GM21619 (cell line): Measurements from ENCODE around the gene DDX31.

Experiments used
- ATAC-seq: cut with Tn5 transposase; IDR thresholded peaks from one replicate; pipeline ENCODE4 v1.9.1; 2021; ENCODE audit not compliant: unreplicated experiment

DDX31 gene

DNA sequence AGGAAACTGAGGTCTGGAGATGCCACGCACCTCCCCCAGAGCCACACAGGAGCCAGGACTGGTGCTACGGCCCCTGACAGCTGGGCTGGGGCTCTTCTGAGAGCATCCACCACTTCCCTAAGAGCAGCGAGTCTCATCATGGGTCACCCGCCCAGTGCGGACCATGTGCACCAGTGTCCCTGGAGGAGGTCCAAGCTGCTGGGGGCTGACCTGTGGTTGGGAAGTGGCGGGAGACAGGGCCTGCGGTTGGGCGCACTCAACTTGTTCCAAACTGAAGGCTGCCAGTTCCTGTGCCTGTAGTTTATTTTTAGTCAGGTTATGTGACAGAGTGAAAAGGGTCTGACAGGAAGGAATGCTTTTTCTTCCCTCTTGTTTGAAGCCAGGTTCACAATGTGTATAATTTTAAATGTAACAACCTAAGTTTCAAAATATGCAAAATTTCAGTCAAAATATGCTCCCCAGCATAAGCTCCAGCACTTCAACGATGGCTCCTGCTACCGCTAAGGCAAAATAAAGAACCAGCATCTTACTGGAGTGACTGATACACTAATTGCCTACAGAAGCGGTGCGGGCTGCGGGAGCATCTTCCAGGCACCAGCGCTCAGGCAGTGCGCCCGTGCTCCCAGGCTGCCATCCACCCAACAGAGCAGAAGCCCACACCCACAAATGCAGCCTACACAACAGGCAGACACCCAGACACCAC, 72.6 kb downstream of the DDX31 start:
- no peak for ATAC-seq

DNA sequence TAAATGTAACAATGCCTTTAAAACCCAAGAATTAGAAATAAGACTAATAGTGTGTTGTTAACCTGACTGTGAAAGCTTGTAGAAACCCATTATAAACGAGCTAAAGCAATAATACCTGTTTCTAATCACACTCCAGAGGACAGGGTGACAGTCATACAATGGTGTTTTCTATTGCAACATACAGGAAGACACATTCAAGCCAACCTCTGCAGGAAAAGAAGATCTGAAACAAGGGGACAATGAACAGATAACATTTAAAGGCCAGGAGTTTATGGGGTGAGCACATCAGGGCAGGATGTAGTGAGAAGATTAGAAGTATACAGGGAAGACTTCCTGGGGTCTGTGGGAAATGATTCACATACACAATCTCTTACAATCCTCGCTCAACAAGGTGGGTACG, 73.6 kb downstream of the DDX31 start:
- ATAC-seq: no peak

DNA sequence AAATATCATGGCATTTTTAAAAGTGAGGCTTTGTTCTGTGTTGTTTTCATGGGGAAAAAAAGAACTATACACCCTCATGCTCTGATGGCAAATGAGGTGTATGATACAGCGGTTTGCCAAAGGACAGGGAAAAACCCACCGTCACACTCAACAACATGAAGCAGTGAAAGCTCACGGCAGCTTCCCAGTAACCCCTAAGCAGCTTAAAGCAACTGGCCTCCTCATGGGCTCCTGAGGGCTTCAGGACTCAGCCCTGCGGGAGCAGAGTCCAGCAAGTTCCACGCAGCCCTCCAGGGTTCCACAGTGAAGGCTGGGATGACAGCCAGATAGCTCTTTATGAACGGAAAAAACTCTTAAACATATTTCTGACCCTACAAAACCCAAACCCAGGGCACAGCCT, 74.5 kb downstream of the DDX31 start:
- no peak for ATAC-seq

DNA sequence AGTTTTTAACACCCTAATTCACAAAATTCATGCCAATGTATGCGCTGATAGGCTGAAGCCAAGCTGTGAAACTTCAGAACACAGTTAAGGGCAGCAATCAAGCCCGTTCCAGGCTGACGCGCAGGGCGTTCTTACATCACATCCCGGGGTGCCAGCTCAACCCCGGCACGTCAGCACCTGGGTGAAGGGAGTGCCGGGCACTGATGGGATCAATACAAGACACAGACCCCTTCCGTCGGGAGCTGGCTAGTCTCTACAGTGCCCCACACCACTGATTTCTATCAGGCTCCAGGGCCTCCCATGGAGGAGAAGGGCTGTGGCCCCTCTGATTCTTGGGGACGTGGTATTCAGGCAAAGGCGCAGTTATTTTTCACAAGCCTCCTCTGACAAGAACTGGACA, 75.4 kb downstream of the DDX31 start:
- ATAC-seq: no peak

DNA sequence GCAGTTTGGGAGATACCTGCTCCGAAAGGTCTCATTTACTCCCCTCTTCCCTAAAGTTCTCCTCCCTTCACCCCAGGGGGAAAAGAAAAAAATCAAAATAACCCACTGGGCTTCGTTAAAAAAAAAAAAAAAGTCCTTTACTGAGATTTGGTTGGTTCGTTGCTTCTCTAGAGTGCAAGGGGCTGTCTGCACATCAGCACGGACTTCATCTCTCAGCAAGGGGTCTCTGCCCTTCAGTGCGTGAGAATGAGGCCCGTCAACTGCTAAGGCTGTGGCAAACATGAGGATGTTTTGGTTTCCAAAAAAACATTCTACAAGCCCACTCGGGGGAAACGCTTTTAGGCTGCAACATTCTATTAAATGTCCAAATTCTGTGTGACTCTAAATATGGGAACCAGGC, 77.3 kb downstream of the DDX31 start:
- no peak for ATAC-seq

DNA sequence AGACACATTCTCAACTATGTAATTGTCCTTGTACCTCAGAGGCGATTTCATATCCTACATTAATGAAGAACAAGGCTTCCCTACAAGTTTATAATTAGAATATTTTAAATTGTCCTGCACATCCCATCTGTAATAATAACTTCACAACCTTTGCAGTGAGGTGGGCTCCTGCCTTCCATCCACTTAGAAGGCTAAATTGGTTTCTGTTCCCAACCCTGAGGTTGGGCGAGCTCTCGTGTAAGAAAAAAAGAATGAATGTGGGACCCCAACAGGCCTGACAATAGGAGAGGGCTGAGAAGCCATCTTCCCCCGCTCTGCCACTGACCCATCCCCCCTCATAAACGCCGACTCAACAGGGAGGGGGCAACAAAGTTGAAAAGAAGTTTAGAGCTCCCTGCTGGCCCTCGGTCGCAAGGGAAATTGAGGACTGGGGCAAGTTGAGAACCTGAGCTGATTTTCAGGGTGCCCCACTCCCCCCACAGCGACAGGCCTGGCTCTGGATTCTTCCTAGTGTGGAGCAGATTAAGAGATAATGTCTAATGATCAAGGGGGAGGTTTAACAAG, 78.0 kb downstream of the DDX31 start:
- no peak for ATAC-seq

DNA sequence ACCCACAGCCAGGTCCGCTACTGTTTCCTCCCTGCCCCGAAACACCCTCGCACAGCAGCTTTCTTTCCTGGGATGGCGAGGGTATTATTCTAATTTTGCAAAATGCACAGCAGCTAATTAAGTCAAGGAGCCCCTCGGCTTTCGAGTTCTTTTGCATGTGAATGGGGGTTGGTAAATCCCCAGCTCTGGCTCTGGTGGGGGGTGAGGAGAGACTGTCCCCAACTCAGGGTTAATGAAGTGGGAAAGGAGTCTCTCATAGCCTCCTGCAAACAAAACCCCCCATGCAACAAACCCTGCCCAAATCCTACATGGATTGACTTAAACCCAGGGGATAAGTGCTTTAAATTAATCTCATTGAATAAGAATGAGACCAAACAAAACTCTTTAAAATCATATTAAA, 78.5 kb downstream of the DDX31 start:
- ATAC-seq: no peak

DNA sequence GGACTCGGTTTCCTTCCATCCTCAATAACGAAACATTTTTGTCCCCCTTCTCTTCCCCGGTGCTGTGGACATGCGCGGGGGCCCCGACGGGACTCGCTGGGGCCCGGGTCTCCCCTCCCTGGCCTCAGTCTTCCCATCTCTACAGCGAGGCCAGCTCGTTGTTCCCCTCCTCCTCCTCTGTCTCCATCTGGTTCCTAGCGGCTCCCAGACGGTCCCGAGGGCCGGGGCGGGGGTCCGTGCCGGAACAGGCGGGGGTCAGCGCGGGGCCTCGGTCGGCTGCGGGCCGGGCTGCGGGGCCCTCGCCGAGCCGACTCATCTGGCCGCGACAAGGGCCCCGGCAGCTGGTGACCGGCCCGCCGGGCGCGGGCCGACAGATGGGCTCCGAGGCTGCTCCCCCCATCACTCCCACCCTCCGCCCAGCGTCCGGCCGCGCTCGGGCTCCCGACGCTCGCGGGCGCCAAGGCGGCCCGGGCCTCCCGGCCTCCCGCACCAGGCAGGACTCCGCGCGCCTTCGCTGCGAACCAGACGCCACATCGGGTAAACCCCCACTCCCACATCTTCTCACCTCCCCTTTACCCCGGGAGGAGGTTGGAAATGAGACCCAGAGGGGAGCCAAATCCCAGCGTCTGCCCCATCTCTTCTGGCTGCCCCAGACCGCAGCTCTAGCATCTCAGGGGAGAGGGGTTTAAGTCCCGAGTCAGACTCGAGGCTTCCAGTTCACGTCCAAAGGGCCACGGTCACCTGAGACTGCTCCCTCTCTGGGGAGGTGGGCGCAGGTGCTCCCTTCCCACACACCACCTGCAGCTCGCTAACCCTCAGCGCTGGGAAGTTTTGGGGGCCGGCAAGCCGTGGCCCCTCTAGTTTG, 79.2 kb downstream of the DDX31 start:
- ATAC-seq: no peak

DNA sequence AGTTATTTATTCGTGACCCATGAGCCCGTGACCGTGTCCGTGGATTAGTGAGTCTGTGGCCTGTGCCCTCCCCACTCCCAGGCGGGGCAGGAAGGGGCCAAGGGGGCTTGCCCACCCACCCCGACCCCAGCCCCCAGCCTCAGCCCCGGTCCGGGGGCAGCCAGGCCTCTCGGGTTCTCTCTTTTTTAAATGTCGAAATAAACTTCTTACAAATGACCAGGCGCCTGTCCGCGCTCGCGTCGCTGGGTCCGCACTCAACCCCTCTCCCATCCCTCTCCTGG, 79.8 kb downstream of the DDX31 start:
- no peak for ATAC-seq

DNA sequence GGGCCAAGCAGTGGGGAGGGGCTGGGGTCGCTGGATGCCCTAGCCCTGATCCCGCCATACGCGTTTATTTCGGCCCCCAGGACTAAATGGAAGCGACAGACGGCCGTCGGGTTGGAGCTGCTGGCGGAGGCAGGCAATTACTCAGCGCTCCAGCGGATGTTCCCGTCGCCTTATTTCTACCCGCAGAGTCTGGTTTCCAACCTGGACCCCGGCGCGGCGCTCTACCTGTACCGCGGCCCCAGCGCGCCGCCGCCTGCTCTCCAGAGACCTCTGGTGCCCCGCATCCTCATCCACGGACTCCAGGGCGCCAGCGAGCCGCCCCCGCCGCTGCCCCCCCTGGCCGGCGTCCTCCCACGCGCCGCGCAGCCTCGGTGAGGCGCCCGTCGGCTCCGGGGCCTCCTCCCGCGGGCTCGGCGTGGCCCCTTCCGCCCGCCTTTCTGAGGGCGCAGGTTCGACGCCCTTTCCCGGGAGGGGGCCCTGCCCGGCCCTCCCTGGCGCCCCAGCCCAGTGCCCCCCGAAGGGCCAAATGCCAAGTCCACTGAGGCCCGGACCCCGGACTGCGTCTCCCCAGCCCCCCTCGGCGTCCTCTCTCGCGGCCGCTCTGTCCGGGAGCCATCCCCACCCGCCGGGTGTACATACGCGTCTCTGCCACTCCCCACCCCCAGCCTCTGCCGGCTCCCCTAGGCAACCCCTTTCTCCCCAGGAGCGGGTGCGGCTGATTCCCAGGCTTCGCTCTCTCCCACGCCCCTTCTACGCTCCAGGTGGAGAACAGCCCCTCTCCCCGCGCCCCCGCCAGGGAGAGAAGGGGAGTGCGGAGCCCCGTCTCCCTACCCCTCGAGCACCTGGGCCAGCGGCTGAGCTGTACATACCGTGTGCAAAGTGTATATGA, 80.4 kb downstream of the DDX31 start:
- ATAC-seq: no peak

DNA sequence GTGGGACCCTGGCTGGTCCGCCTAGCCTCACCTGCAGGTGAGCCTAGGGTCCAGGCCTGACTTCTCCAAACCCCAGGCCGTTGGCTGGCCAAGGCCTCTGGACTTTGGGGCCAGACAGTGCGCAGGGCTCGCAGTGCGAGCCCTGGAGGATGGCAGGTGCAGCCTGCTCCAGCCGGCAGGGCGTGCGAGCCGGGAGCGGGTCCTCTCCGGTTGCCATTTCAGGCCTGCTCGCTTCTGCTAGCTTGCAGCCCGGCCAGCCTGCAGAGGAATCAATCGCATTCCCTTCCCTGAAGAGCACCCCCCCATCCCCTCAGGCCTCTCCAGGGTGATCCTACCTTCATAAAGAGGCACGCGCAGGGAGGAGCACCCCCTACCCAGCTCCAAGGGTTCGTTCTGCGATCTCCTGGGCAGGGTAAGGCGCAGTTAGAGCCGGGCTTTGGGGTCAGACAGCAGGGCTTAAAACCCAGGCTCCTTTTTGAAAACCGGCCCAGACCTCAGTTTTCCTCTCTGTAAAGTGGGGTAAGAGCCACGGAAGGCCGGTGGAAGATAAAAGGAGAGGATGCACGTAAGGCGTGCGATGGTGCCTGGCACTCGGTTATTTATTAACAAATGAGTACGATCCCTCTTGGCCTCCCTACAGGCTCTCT, 81.2 kb downstream of the DDX31 start:
- no peak for ATAC-seq

DNA sequence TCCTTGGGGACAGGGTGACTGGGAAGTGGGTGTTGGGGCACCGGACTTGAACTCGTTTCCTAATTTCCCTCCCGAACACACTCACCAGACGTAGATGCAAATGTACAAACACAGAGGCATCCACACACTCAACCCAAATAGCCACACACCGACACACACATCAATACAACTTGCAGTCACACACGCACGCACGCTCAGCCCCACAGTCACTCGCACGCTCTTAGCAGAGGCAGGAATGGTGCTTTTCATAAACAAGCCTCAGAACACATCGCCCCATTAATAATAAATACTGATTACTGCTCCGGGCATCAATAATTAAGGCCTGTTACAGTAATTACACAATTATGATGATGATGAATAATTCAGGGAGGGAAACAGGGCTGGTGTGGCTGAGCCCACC, 81.7 kb downstream of the DDX31 start:
- ATAC-seq: no peak

DNA sequence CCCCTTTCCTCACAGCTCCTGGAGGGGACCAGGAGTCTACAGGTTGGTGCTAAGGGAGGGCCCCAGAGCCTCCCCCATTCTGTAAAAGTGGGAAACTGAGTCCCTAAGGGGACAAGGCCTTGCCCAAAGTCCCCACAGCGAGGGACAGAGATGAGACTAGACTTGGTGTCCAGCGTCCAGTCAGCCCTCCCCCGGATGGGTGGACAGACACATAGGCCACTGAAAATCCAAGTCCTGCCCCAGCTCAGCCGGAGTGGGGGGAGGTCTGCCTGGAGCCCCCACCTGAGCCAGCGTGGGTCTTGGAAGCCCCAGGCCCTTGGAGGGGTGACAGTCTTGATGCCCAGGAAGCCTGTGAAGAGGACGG, 82.2 kb downstream of the DDX31 start:
- no peak for ATAC-seq

DNA sequence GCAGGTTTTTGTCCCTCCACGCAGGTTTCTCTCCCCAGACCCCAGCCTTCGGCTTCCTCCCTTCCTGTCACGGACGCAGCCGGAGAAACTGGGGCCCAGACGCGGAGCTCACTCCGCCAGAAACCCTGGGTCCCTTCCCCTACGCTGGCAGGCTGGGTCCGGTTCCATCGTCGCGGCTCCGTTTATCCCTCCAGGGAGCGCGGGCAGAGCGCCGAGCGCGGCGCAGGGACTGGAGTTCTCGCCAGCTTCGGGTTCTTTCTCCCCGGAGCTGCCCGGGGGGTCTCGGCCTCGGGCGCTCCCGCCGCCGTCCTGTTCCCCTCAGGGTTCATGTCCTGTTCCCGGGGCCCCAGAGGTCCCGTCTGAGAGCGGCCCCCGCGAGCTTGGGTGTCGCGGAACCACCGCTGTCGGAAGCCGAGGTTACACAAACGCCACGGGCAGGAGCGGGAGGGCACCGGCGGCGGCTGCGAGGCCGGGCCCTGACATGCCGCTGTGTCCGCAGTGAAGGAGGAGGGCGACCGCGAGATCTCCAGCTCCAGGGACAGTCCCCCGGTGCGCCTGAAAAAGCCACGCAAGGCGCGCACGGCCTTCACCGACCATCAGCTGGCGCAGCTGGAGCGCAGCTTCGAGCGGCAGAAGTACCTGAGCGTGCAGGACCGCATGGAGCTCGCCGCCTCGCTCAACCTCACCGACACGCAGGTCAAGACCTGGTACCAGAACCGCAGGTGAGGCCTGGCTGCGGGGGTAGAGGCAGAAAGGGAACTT, 82.8 kb downstream of the DDX31 start:
- no peak for ATAC-seq

DNA sequence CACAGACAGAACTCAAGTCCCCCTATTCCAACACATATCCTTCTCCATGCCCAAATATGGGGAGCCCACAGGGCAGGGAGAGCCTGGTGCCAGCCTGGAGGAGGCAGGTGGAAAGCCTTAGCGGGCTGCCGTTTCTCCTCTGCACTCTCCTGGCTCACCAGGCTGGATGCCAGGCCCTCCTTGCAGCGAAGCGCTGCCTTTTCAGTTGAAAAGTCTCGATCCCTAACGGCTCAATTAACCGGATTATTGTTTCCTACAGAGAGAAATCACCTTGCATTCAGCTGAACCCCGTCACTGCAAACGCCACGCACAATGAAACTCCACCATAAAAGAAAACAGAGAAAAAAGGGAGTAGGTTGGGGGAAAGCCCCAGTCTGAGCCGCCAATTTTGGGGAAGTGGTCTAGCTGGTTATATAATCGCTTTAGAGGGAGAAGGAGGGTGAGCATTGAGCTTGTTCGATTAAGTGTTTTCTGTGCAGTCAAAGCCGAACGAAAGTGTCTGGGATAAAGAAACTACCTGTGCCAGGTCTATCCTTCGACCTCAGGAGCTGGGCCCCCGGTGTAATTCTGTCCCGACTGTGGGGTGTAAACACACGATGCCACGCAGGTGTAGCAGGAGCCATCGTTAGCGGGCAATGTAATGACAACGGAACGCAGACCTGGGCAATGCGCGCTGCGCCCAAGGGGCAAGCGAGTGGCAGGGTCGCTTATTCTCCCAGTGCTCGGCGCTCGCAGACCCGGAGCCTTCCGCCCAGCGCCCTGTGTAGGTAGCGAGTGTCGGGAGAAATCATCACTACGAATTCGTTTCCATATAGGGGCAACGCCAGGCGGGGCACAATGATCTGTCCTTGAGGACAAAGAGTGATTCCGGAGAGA, 83.6 kb downstream of the DDX31 start:
- ATAC-seq: no peak

DNA sequence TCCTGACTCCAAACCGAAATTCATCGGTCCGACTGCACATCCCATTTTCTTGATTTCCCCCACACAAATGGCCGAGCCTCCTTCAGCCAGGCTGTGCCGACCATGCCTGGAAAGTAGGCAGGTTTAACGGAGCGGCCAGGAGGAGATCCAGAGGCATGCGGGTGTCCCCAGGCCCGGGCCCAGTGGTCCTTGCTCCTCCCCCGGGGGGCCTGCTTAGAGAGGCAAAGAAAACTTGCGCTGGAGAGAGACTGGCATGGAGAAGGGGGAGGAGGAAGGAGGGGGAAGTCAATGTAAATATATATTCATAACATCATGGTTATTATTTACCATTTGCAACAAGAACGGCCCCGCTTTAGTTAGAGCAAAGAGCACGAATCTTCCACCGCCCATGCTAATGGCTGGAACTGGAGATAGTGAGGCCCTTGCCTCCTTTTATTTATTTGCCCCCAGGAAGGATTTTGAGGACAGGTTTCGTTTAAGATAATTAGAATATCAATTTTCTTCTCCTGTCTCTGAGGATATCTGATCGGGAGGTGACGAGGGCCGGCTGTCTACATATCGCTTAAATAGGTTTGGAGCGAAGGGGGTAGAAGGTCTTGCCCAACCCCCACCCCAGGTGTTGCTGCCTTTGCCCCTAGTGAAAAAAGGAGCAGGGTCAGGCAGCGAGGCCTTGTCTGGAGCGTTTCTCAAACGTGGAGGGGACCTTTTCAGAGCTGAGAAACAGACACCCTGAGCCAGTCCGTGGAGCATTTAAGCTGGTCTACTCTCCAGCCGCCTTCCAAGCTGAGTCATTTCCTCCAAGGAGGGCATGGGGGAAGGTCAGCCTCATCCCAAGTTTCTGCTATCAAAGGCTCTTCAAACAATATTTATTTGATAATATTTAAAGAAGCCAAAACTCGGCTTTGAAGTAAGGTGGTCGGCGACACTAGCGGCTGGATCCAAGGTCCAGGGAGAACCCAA, 84.9 kb downstream of the DDX31 start:
- ATAC-seq: no peak

DNA sequence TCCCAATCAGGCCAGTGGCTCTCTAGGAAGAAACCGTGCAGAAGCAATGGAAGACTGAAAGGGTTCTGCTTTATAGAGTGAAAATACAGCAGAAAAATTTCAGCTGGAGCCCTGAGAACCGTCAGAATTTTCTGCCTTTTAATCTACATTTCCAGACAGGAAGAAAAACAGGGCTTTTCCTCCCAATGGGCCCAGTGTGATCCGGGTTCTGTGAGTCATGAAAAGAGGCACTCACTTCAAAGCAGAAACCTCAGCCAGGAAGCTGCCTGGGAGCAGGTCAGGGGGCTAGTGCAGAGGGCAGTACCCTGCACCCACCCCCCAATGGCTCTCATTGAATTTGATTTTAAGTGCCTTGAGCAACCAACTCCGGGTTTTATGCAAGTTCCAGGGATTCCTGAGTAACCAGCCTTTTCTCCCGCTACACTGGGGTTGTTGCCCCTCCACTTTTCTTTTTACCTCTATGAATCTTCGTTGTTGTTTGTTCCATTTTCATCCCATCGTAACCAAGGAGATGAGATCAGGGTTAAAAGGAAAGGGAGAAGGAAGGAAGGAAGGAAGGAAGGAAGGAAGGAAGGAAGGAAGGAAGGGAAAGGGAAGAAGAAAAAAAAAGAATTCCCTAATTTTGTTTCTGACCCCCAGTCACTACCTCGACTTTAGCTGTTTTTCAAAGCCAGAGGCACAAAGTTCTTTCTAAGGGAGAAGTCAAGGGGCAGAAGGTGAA, 86.0 kb downstream of the DDX31 start:
- no peak for ATAC-seq
